ENCODE measurements around the gene WDR18.

GRCh38 chr19:942133-942645 is 42.0 kb upstream of the WDR18 start:
- no peak for TF ChIP-seq CTCF (IDR thresholded peaks at IDR 0.05; ENCODE audit: low read length)
- no peak for TF ChIP-seq EZH2 (IDR thresholded peaks at IDR 0.05; ENCODE audit: borderline replicate concordance, low read length)

All from OCI-LY1 (cell line).